Measurements from ENCODE around the gene LETMD1. TPM values are rescaled to one million over a fixed set of nuclear protein-coding genes. Genes with fewer than 3 reads are reported as not detected.
A peak's percentile ranks its signal among the peaks of the same experiment; 100 is the strongest.

Gene LETMD1
- total and polyA plus RNA-seq, 11 donors: 13.6 to 34.4 (median 22.7) TPM

DNA sequence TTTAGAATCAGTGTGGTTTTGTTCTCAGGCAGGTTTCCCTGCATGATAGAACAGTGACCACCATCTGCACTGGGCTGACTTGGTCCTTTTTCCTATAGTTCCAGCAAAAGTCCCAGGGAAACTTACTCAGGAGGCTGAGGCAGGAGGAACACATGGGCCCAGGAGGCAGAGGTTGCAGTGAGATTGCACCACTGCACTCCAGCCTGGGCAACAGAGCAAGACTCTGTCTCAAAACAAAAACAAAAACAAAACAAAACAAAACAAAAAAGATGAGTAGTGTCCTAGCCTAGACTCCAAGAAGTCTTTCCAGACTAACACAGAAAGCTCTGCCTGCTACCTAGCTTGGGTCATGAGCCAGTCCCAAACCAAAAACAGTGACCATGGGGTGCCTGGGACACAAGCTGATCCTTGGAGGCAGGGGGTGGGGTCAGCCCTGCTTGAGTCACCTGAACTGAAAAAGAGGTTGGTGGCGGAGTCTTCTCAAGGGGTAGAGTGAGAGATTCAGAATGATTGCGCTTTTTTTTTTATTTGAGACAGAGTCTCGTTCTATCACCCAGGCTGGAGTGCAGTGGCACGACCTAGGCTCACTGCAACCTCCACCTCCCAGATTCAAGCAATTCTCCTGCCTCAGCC, 14.6 kb upstream of the LETMD1 start:
- ATAC-seq (no peak), DNase-seq (no peak)
- intact Hi-C loops (cut with DNase I): no loop called here
- no peaks in the 10 kb centered on the region for H3K9me3 ChIP-seq
- no peak overlapping the region for H3K4me3 ChIP-seq
- H3K27me3 ChIP-seq: no peaks in the 10 kb centered on the region
- H3K36me3 ChIP-seq: no peaks in the 10 kb centered on the region
- H3K27ac ChIP-seq: no peak overlapping the region
- H3K4me1 ChIP-seq: peaks cover 0 to 1% (median 0%) of the 10 kb centered on the region in 12 donors
- no peak for TF ChIP-seq POLR2A (IDR thresholded peaks at IDR 0.05)
- TF ChIP-seq, protein P1, sequence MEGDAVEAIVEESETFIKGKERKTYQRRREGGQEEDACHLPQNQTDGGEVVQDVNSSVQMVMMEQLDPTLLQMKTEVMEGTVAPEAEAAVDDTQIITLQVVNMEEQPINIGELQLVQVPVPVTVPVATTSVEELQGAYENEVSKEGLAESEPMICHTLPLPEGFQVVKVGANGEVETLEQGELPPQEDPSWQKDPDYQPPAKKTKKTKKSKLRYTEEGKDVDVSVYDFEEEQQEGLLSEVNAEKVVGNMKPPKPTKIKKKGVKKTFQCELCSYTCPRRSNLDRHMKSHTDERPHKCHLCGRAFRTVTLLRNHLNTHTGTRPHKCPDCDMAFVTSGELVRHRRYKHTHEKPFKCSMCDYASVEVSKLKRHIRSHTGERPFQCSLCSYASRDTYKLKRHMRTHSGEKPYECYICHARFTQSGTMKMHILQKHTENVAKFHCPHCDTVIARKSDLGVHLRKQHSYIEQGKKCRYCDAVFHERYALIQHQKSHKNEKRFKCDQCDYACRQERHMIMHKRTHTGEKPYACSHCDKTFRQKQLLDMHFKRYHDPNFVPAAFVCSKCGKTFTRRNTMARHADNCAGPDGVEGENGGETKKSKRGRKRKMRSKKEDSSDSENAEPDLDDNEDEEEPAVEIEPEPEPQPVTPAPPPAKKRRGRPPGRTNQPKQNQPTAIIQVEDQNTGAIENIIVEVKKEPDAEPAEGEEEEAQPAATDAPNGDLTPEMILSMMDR (IDR thresholded peaks at IDR 0.05): no peak
- WGBS, 4 donors: 90 to 95% (median 94%) methylated on average over 4 of the region's 4 CpGs

DNA sequence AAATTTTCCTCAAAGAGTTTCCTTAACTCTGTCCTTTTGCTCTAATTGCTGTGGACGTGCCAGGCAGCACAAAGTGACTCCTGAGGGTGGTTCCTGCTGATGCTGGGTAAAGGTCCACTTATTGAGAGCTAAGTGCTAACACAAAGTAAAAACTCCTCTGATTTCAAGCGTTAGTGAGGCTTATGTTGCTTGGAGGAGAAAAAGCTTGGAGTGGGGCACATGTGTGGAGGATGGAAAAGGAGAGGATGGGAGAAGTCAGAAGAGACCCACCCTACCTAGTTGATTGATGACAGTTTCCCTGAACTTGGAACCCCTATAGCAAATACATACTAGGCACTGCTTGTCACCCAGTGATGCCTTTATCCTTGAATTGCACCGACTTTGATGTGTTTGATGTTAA, 11.8 kb upstream of the LETMD1 start:
- H3K36me3 ChIP-seq: no peaks in the 10 kb centered on the region
- no peak for TF ChIP-seq POLR2A (IDR thresholded peaks at IDR 0.05)
- TF ChIP-seq, protein P1 (IDR thresholded peaks at IDR 0.05): no peak
- no peaks in the 10 kb centered on the region for H3K27me3 ChIP-seq
- H3K27ac ChIP-seq: no peak overlapping the region
- no peak overlapping the region for H3K4me3 ChIP-seq
- DNase-seq: no peak
- no peaks in the 10 kb centered on the region for H3K9me3 ChIP-seq
- intact Hi-C loops (cut with DNase I): no loop called here
- ATAC-seq: no peak
- 70 to 79% (median 74%) methylated on average over 3 of the region's 3 CpGs for WGBS, 4 donors
- H3K4me1 ChIP-seq: no peaks in the 10 kb centered on the region

DNA sequence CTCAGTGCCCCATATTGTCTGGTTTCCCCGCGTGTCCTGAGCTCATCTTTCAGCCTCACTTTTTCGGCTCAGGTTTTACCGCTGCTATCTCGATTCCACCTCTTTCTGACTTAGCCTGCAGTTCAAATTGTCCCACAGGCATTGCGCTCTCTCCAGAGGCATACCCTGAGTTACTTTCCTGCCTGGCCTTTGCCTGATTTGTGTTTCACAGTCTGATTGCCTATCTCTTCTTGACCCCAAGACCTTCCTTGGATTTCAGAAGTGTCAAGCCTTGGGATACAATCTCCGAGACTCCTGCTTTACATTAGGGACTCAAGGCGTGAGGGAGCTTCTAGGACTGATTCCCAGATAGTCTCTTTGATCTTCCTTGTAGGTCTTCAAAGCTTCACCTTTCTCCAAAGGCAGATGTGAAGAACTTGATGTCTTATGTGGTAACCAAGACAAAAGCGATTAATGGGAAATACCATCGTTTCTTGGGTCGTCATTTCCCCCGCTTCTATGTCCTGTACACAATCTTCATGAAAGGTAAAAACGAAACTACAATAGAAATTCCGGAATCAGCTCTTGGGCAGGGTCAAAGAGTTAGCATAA, 629 bp downstream of the LETMD1 start:
- Histone ChIP-seq H3K36me3 (peaks cover 0 to 42% (median 35%) of the 10 kb centered on the region in 9 donors), H3K4me3 (peak overlapping the region; percentile 58 to 93 (median 80)), H3K27ac (peak overlapping the region; percentile 87 to 100 (median 96)), H3K4me1 (peaks cover 0 to 29% (median 19%) of the 10 kb centered on the region in 12 donors), H3K9me3 (no peaks in the 10 kb centered on the region), H3K27me3 (no peaks in the 10 kb centered on the region)
- DNase-seq (no peak), ATAC-seq (no peak)
- TF ChIP-seq, protein P1 (IDR thresholded peaks at IDR 0.05): no peak
- TF ChIP-seq POLR2A (IDR thresholded peaks at IDR 0.05): no peak
- whole genome bisulfite sequencing, 4 donors: 28 to 29% (median 28%) methylated on average over 14 of the region's 14 CpGs
- intact Hi-C loops (cut with DNase I): loop anchor here in 7 of 10 donors (1.0 to 10.0 kb wide), 10 partner anchors 22 to 296 kb away; partner anchors contain the start of genes CSRNP2 (in 5 of the 7), CELA1 (in 2 of the 7), DAZAP2 (in 2 of the 7) and POU6F1 (in 1 of the 7)

DNA sequence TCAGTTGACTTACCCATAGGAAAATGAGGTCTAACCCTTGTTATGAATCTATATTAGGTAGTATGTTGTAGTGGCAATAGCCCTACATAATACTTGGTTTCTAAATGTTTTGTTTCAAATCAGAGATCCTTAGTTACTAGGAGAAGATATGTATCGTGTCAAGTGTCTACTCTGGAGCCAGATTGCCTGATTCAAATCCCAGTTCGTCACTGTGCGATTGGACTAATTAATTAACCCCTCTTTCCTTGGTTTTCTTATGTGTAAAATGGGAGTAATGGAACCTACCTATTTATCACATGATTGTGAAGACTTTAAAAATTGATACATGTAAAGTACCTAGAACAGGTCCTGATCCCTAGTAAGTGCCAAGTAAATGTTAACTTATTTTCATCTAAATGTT, 1.4 kb downstream of the LETMD1 start:
- peak overlapping the region in 1 of 12 donors; percentile 99 for H3K27ac ChIP-seq
- peak overlapping the region in 9 of 12 donors; percentile 58 to 93 (median 81) for H3K4me3 ChIP-seq
- WGBS, 4 donors: 46 to 64% (median 59%) methylated on average over 3 of the region's 3 CpGs
- ATAC-seq (no peak), DNase-seq (no peak)
- H3K9me3 ChIP-seq: no peaks in the 10 kb centered on the region
- no peaks in the 10 kb centered on the region for H3K27me3 ChIP-seq
- intact Hi-C loops (cut with DNase I): loop anchor here in 7 of 10 donors (2.0 to 10.0 kb wide), 9 partner anchors 33 to 295 kb away; partner anchors contain the start of genes CSRNP2 (in 5 of the 7), CELA1 (in 2 of the 7), DAZAP2 (in 2 of the 7) and POU6F1 (in 1 of the 7)
- H3K4me1 ChIP-seq: peaks cover 0 to 29% (median 19%) of the 10 kb centered on the region in 12 donors
- peaks cover 0 to 50% (median 43%) of the 10 kb centered on the region in 9 donors for H3K36me3 ChIP-seq
- TF ChIP-seq POLR2A (IDR thresholded peaks at IDR 0.05): no peak
- TF ChIP-seq, protein P1 (IDR thresholded peaks at IDR 0.05): no peak

All from heart left ventricle (tissue), 16 donors.